NT2/D1 (cell line): ENCODE measurements around the gene NLGN4Y.

Source experiments
- SUZ12 ChIP-seq: IDR thresholded peaks from 2 replicates; pipeline ENCODE4 v1.6.1; 2011; ENCODE audit not compliant: insufficient read length, insufficient read depth; ENCODE audit errors: extremely low read depth
- YY1 ChIP-seq: IDR thresholded peaks from 2 replicates; pipeline ENCODE4 v1.6.1; 2011; ENCODE audit not compliant: insufficient read length, insufficient read depth
- ZNF274 ChIP-seq: IDR thresholded peaks from 2 replicates; pipeline ENCODE4 v1.6.1; 2011; ENCODE audit warnings: mild to moderate bottlenecking, low read depth, low read length

DNA sequence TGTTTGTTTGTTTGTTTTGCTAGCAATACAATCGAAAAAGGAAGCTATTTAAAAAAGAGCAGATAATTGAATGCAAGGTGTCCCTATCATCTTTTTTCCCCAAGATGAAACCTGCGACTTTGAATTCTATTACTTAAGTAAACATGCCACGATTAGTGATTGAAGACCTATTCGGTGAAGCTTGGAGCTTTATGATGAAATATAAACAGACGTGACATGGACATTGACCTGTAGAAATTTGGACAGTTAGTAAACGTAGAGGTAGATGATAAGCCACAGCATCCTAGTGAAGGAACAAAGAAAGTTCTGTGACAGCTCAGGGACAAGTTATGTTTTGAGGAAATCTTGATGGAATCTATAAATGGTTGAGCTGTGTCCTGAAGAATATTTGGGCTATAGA lies 103.9 kb downstream of the NLGN4Y start:
- TF ChIP-seq YY1: no peak
- no peak for TF ChIP-seq ZNF274
- no peak for TF ChIP-seq SUZ12
